Measurements from ENCODE around the gene ITGA6. TPM values are rescaled to one million over a fixed set of nuclear protein-coding genes. Genes with fewer than 3 reads are reported as not detected.

Gene ITGA6
- total RNA-seq, 2 experiments from 2014 or later = 8.2 to 8.6 TPM

DNA sequence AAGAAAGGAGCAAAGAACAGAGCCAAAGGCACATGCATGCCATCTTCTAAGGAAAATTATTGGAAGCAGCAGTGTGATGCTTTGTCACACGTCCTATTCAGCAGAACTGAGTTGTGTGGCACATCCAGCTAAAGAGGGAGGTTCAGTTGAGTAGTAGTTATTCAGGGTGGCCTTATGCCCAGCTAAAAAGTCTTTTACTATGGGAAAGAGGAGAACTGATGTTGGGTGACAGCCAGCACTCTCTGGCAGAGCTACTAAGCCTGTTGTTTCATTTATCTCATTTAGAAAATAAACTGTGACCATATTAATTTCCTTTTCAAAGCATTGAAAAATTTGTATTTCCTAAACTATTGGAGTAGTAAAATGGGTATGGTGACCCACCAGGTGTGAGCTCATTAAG is 18.5 kb downstream of the ITGA6 start:
- Mint-ChIP-seq H3K27me3 (no peaks in the 10 kb centered on the region), H3K27ac (no peak overlapping the region), H3K4me1 (ENCODE audit: low read depth) (peaks cover 65% of the 10 kb centered on the region), H3K4me3 (no peak overlapping the region), H3K36me3 (peaks cover 1% of the 10 kb centered on the region), H3K9me3 (no peaks in the 10 kb centered on the region)
- intact Hi-C loops (cut with micrococcal nuclease) = loop anchor here (1.0 kb wide), 1 partner anchor 8 kb away; no protein-coding TSS in a partner anchor
- ChIA-PET CTCF (interaction anchor here (0.7 to 5.8 kb wide), 4 partner anchors 15 to 30 kb away, joined by 3 to 52 read pairs (median 8); no protein-coding TSS in a partner anchor), POLR2A (interaction anchor here (1.3 kb wide), 1 partner anchor 15 kb away, joined by 6 read pairs; no protein-coding TSS in a partner anchor)
- no peak for DNase-seq

DNA sequence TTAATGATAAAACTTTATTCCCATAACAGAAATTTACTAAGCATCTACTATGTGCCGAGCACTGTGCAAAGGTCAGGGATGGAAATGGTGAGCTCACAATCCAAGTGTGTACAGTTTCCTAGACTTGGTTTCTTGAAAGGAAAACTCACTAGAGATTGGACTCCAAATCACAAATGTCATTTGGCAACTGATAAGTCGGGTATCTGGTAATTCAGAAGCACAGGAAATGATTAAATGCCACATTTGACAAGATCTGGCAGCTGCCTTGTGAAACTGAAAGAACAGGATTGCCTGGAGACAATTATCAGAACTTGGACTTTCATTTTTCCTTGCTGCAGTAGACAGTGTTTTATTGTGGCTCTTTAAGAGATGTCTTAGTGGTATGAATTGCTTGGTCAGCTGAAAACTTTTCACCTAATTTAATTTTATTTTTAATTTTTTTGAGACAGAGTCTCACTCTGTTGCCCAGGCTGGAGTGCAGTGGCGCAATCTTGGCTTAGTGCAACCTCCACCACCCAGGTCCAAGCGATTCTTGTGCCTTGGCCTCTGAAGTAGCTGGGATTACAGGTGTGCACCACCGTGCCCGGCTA is 19.2 kb downstream of the ITGA6 start:
- intact Hi-C loops (cut with micrococcal nuclease) = loop anchor here (1.0 kb wide), 1 partner anchor 8 kb away; no protein-coding TSS in a partner anchor
- CTCF ChIA-PET = interaction anchor here (1.9 to 5.8 kb wide), 4 partner anchors 15 to 19 kb away, joined by 6 to 52 read pairs (median 8); partner anchors contain the start of gene ITGA6
- H3K9me3 Mint-ChIP-seq = no peaks in the 10 kb centered on the region
- no peaks in the 10 kb centered on the region for H3K27me3 Mint-ChIP-seq
- no peak overlapping the region for H3K27ac Mint-ChIP-seq
- POLR2A ChIA-PET = interaction anchor here (1.3 kb wide), 1 partner anchor 14 kb away, joined by 6 read pairs; no protein-coding TSS in a partner anchor
- no peak for DNase-seq
- peaks cover 1% of the 10 kb centered on the region for H3K36me3 Mint-ChIP-seq
- H3K4me3 Mint-ChIP-seq = no peak overlapping the region
- peaks cover 61% of the 10 kb centered on the region for H3K4me1 Mint-ChIP-seq (ENCODE audit: low read depth)

DNA sequence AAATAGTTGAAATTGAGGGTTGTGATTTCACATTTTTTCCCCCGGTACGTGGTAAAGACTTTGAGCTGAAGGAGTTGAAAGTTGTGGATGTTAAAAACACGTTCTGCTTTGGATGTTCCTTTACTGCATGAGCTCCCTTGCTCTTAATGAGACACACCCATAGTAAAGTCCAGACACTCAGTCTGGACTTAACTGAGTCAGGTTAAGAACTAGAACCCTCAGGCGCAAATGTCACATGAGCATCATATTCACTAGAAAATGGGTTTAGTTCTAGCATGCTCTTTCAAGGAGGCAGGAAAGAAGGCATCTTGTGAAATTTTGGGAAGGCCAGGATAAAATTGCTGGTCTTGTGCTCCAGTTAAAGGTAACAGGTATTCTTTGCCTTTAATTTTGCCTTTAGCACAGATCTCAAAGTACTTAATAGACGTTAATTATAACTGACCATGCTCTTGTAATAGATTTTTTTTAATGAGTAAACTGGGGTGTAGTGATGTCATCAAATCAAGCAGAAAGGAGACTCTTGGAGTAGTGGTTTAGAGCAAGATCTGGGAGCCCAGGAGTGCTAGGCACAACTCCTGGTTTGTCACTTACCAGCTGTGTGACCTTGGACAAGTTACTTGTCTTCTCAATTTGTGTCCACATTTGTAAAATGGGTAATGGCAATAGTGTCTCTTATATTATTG is 20.6 kb downstream of the ITGA6 start:
- Mint-ChIP-seq H3K27ac (no peak overlapping the region), H3K36me3 (peaks cover 1% of the 10 kb centered on the region), H3K27me3 (no peaks in the 10 kb centered on the region), H3K9me3 (no peaks in the 10 kb centered on the region), H3K4me1 (ENCODE audit: low read depth) (peaks cover 54% of the 10 kb centered on the region), H3K4me3 (no peak overlapping the region)
- intact Hi-C loops (cut with micrococcal nuclease) = no loop called here
- ChIA-PET CTCF (interaction anchor here (1.9 to 5.8 kb wide), 3 partner anchors 13 to 20 kb away, joined by 6 to 52 read pairs (median 7); partner anchors contain the start of gene ITGA6), POLR2A (no interaction called here)
- no peak for DNase-seq

DNA sequence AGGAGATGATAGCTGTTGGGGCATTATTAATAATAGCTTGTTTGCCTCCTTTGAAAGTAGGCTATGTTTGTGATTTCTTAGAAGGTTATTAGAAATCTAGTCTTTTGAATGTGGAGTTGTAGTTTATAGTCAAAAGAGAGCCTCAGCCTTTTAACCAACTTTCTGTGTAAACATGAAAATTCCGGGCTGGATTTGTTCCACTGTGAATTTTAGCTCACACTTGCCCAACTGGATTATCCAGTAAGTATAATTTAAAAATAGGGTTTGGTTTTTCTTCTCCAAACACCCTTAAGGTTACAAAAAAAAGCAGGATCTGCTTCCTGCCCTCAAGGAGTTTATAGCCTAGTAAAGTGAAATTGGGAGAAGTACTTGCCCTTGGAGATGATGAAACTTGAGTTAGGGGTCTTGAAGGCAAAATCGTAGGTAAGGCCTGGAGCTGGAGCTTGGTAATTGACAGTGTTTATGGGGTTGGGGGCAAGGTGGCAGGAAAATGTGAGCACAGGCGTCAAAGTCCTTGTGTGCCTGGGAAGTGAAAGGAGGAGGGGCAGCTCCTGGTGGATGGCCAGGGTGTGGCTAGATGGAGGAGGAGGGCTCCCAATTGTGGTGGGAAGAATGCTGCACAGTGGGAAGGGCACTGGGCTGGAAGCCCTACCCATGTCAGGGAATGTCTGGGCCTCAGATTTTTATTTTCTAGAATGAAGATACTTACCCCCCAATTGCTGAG is 21.3 kb downstream of the ITGA6 start:
- H3K36me3 Mint-ChIP-seq = peaks cover 1% of the 10 kb centered on the region
- CTCF ChIA-PET = interaction anchor here (2.3 to 5.8 kb wide), 2 partner anchors 12 to 21 kb away, joined by 6 to 52 read pairs; partner anchors contain the start of gene ITGA6
- H3K27me3 Mint-ChIP-seq = no peaks in the 10 kb centered on the region
- H3K4me1 Mint-ChIP-seq (ENCODE audit: low read depth) = peaks cover 50% of the 10 kb centered on the region
- no peak overlapping the region for H3K4me3 Mint-ChIP-seq
- DNase-seq = no peak
- intact Hi-C loops (cut with micrococcal nuclease) = no loop called here
- no peaks in the 10 kb centered on the region for H3K9me3 Mint-ChIP-seq
- no peak overlapping the region for H3K27ac Mint-ChIP-seq
- POLR2A ChIA-PET = no interaction called here

DNA sequence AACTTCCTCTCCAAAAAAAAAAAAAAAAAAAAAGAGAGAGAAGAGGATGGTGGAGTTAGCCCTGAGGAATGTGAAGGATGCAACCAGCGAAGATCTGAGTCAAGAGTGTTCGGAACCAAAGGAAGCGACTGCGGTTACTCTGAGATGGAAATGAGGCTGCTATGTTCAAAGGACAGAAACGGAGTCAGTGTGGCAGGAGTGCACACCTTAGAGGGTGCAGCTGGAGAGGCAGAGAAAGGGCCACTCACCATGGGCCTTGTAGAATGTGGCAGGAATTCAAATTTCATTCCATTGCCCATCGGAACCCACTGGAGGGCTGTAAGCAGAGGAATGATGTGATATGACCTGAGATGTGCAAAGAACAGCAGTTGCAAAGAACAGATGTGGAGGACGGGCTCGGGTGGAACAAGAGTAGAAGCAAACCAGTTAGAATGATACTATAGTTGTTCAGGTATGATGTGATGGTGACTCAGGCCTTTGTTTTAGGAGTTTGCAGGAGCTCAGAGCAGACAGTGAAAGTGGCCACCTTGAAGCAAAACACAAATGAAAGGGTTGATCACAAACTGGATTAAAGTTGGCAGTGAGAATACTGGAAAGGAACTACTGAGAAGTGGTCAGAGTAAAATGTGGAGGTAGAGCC is 22.6 kb downstream of the ITGA6 start:
- H3K4me1 Mint-ChIP-seq (ENCODE audit: low read depth) = peaks cover 59% of the 10 kb centered on the region
- intact Hi-C loops (cut with micrococcal nuclease) = loop anchor here (1.0 kb wide), 2 partner anchors 8 to 13 kb away; no protein-coding TSS in a partner anchor
- POLR2A ChIA-PET = no interaction called here

DNA sequence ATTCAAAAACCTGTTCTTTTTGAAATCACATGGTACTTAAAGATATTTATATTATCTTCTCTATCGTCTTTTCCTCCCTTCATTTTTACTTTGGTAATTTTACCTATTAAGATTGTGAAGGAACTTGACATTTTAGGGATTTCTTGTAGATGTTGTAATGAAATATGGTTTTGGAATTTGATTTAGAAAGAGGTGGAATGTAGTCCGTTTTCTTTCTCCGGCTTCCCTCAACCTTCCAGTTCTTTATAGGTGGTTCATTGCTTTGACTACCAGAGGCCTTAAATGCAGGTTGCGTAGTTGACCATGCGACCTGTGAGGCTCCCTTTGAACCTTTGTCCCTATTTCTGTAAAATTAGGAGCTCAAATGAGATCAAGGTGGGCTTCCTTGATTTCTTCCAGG is 24.5 kb downstream of the ITGA6 start:
- ChIA-PET POLR2A (interaction anchor here (1.0 to 1.2 kb wide), 2 partner anchors 9 to 11 kb away, joined by 3 read pairs; no protein-coding TSS in a partner anchor), CTCF (interaction anchor here (0.8 to 3.4 kb wide), 4 partner anchors 10 to 17 kb away, joined by 3 to 23 read pairs (median 4); no protein-coding TSS in a partner anchor)
- no peak for DNase-seq
- Mint-ChIP-seq H3K36me3 (no peaks in the 10 kb centered on the region), H3K4me3 (no peak overlapping the region), H3K27ac (no peak overlapping the region), H3K4me1 (ENCODE audit: low read depth) (peaks cover 55% of the 10 kb centered on the region), H3K9me3 (no peaks in the 10 kb centered on the region), H3K27me3 (no peaks in the 10 kb centered on the region)
- intact Hi-C loops (cut with micrococcal nuclease) = no loop called here

More for the DNA sequence above, 22.6 kb downstream of the ITGA6 start:
- Mint-ChIP-seq H3K9me3 (no peaks in the 10 kb centered on the region), H3K27me3 (no peaks in the 10 kb centered on the region), H3K4me3 (no peak overlapping the region), H3K27ac (peak overlapping the region; percentile 2), H3K36me3 (peaks cover 1% of the 10 kb centered on the region)
- CTCF ChIA-PET = interaction anchor here (0.8 to 5.8 kb wide), 2 partner anchors 11 to 363 kb away, joined by 3 to 52 read pairs; no protein-coding TSS in a partner anchor
- DNase-seq = peak; percentile 35

DNA sequence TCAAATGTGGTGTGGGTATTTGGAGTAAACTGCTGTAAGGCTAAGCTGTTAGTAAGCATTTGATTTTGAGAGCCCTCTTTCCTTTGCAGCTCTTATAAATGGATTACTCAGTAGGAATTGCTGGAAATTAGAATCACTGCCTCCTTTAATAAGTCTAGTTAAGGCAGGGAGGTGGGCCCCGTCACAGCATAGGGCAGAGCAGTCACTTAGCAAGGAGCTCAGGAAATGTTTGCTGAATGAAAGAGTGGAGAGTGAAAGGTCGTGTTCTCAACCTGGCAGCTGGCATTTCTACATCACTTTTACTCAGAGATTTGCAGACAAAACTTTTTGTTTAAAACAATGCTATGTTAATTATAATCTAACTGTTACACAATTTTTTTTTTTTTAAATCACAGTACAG is 25.5 kb downstream of the ITGA6 start:
- Mint-ChIP-seq H3K4me3 (no peak overlapping the region), H3K36me3 (no peaks in the 10 kb centered on the region), H3K27ac (no peak overlapping the region), H3K9me3 (no peaks in the 10 kb centered on the region), H3K4me1 (ENCODE audit: low read depth) (peaks cover 52% of the 10 kb centered on the region), H3K27me3 (no peaks in the 10 kb centered on the region)
- no peak for DNase-seq
- ChIA-PET CTCF (interaction anchor here (0.6 to 3.4 kb wide), 6 partner anchors 9 to 140 kb away, joined by 3 to 23 read pairs (median 4); no protein-coding TSS in a partner anchor), POLR2A (interaction anchor here (0.6 to 1.0 kb wide), 2 partner anchors 10 to 353 kb away, joined by 3 to 5 read pairs; no protein-coding TSS in a partner anchor)
- intact Hi-C loops (cut with micrococcal nuclease) = no loop called here

DNA sequence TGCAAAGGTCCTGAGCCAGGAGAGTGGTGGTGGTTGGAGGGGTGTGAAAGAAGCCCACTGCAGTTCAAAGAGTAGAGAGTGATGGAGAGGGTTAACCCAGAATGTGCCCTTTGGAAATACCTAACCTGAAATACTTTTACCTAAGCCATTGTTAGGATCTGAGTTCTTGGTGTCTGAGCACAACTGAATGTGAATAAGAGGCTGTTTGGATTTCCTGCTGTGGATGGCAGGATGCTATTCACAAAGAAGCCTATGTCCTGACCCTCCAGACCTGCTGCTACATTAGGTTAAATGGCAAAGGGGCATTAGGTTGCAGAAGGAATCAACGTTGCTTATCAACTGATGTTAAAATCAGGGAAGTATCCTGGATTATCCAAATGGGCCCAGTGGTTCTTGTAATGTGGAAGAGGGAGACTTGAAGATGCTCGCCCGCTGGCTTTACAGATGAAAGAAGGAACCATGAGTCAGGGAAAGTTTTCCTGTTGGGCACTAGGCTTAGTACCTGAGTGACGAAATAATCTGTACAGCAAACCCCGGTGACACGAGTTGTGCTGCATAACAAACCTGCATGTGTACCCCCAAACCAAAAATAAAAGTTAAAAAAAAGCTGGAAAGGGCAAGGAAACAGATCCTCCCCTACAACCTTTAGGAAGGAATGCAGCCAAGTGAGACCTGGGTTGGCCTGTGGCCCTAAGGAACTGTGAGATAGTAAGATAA is 27.2 kb downstream of the ITGA6 start:
- intact Hi-C loops (cut with micrococcal nuclease) = no loop called here
- CTCF ChIA-PET = interaction anchor here (1.1 to 3.4 kb wide), 3 partner anchors 8 to 17 kb away, joined by 3 to 23 read pairs (median 3); no protein-coding TSS in a partner anchor
- DNase-seq = no peak

DNA sequence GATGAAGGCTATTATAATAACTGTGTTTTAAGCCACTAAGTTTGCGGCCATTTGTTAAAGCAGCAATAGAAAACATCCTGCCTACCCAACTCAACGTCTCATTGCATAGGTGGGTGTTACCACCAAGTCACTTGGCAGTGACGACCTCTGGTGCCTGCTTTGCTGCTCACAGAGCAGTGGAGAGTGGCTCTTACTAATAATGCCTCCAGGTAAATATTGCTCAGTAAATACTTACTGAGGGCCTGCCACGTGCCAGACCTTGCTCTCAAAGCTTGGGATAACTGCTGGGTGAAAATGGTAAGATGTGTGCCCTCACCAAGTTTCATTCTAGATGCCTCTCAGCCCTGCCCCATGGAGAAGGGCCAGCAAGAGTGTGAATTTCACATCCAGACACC is 27.7 kb downstream of the ITGA6 start:
- Mint-ChIP-seq H3K4me1 (ENCODE audit: low read depth) (peaks cover 59% of the 10 kb centered on the region), H3K27me3 (no peaks in the 10 kb centered on the region), H3K27ac (no peak overlapping the region), H3K36me3 (no peaks in the 10 kb centered on the region), H3K9me3 (no peaks in the 10 kb centered on the region), H3K4me3 (no peak overlapping the region)
- no peak for DNase-seq
- POLR2A ChIA-PET = no interaction called here
- CTCF ChIA-PET = interaction anchor here (1.1 to 14.7 kb wide), 3 partner anchors 9 to 279 kb away, joined by 3 to 225 read pairs (median 3); no protein-coding TSS in a partner anchor
- intact Hi-C loops (cut with micrococcal nuclease) = no loop called here

More for the DNA sequence above, 27.2 kb downstream of the ITGA6 start:
- no peaks in the 10 kb centered on the region for H3K36me3 Mint-ChIP-seq
- H3K9me3 Mint-ChIP-seq = no peaks in the 10 kb centered on the region
- POLR2A ChIA-PET = no interaction called here
- H3K4me1 Mint-ChIP-seq (ENCODE audit: low read depth) = peaks cover 57% of the 10 kb centered on the region
- no peaks in the 10 kb centered on the region for H3K27me3 Mint-ChIP-seq
- H3K4me3 Mint-ChIP-seq = no peak overlapping the region
- no peak overlapping the region for H3K27ac Mint-ChIP-seq

DNA sequence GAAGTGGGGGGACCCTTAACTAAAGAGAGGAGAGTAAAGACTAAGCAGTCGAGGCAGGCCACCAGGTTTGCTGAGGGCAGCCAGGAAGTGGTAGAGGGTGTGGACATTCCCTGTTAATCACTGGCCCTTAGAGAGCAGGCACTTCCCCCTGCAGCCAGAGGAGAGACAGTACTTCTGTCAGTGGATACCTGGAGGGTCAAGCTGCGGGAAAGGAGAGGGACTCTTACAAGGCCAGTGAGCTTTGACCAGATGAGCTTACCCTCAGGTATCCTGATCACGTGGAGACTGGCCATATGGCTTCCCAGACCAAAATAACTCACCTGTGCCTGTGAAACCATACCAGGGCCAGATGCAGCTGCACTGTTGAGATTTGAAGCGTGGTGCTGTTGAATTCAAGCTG is 28.6 kb downstream of the ITGA6 start:
- Mint-ChIP-seq H3K9me3 (no peaks in the 10 kb centered on the region), H3K27me3 (no peaks in the 10 kb centered on the region), H3K27ac (no peak overlapping the region), H3K36me3 (no peaks in the 10 kb centered on the region), H3K4me1 (ENCODE audit: low read depth) (peaks cover 63% of the 10 kb centered on the region), H3K4me3 (no peak overlapping the region)
- no peak for DNase-seq
- ChIA-PET CTCF (interaction anchor here (1.3 to 14.7 kb wide), 3 partner anchors 8 to 882 kb away, joined by 3 to 225 read pairs (median 4); no protein-coding TSS in a partner anchor), POLR2A (no interaction called here)
- intact Hi-C loops (cut with micrococcal nuclease) = no loop called here

DNA sequence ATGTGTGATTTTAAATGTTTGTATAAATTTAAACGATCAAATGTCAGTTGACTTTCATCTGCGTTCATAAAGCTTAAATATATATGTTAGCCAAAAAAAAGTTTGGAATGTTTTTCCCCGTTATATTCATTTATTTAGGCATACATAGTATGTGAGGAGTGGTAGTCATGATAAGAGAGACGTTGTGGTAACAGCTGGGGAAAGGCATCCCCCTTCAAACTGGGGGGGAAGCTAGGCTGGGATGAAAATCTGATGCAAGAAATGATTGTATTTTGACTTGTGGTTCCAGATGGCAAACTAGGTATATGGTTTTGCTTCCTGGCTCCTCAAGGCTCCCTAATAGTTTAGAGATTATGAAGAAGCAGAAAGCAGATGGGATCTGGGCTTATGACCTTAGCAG is 30.1 kb downstream of the ITGA6 start:
- no peaks in the 10 kb centered on the region for H3K36me3 Mint-ChIP-seq
- H3K4me3 Mint-ChIP-seq = no peak overlapping the region
- H3K9me3 Mint-ChIP-seq = no peaks in the 10 kb centered on the region
- POLR2A ChIA-PET = no interaction called here
- no peak for DNase-seq
- intact Hi-C loops (cut with micrococcal nuclease) = no loop called here
- H3K4me1 Mint-ChIP-seq (ENCODE audit: low read depth) = peaks cover 74% of the 10 kb centered on the region
- no peak overlapping the region for H3K27ac Mint-ChIP-seq
- H3K27me3 Mint-ChIP-seq = no peaks in the 10 kb centered on the region
- CTCF ChIA-PET = interaction anchor here (1.2 to 14.7 kb wide), 2 partner anchors 16 to 282 kb away, joined by 3 to 225 read pairs; no protein-coding TSS in a partner anchor

Data from activated CD4-positive, alpha-beta memory T cell treated with anti-CD3 and anti-CD28 coated beads for 36 hours (primary cell).